Neural cell (in vitro differentiated cells): ENCODE results near the gene CCDC40. TPM values are rescaled to one million over a fixed set of nuclear protein-coding genes. Genes with fewer than 3 reads are reported as not detected.

Experiments used
- H2AFZ ChIP-seq: fragments of 200-600, 300-800 bp; sonication (generic), shearing (Covaris generic); 2 replicates; pipeline ENCODE4 v1.6.0; 2014; ENCODE audit warnings: low read depth, mild to moderate bottlenecking, antibody characterized with exemption, low read length, moderate library complexity
- H3F3A ChIP-seq: fragments of 200-600 bp; shearing (Covaris generic); 2 replicates; pipeline ENCODE4 v1.6.1; 2016; ENCODE audit warnings: mild to moderate bottlenecking, moderate library complexity, mixed read lengths, antibody characterized with exemption, low read length; ENCODE audit not compliant: insufficient read depth, poor library complexity, severe bottlenecking
- H3K27ac ChIP-seq: fragments of 200-600, 300-800 bp; sonication (generic), shearing (Covaris generic); 2 replicates; pipeline ENCODE4 v1.5.1; 2014; ENCODE audit warnings: mild to moderate bottlenecking, low read length, moderate library complexity
- H3K27me3 ChIP-seq: fragments of 300-800, 200-600 bp; sonication (generic), shearing (Covaris generic); 2 replicates; pipeline ENCODE4 v1.6.0; 2014; ENCODE audit warnings: mild to moderate bottlenecking, low read depth, low read length, moderate library complexity; ENCODE audit not compliant: insufficient read depth
- H3K36me3 ChIP-seq: fragments of 300-800, 200-600 bp; sonication (generic), shearing (Covaris generic); 2 replicates; pipeline ENCODE4 v1.5.1; 2014; ENCODE audit warnings: mild to moderate bottlenecking, antibody characterized with exemption, low read length, moderate library complexity; ENCODE audit not compliant: insufficient read depth
- H3K4me2 ChIP-seq: fragments of 300-800, 200-600 bp; sonication (generic), shearing (Covaris generic); 2 replicates; pipeline ENCODE4 v1.6.0; 2014; ENCODE audit warnings: mild to moderate bottlenecking, low read length
- H3K4me3 ChIP-seq: fragments of 300-800, 200-600 bp; sonication (generic), shearing (Covaris generic); 2 replicates; pipeline ENCODE4 v1.5.1; 2014; ENCODE audit warnings: mild to moderate bottlenecking, low read length, moderate library complexity
- H3K79me2 ChIP-seq: fragments of 200-600 bp; shearing (Covaris generic); replicated peaks from 2 replicates; pipeline ENCODE4 v1.6.0; 2014; ENCODE audit warnings: mild to moderate bottlenecking, low read length, moderate library complexity; ENCODE audit not compliant: insufficient read depth
- H3K9ac ChIP-seq: fragments of 300-800, 200-600 bp; sonication (generic), shearing (Covaris generic); 2 replicates; pipeline ENCODE4 v1.6.1; 2016; ENCODE audit warnings: mild to moderate bottlenecking, low read length, mixed read lengths
- H3K9me2 ChIP-seq: fragments of 200-600 bp; shearing (Covaris generic); 2 replicates; pipeline ENCODE4 v1.6.1; 2016; ENCODE audit warnings: mild to moderate bottlenecking, low read length, mixed read lengths; ENCODE audit not compliant: insufficient read depth
- H3K9me3 ChIP-seq: fragments of 200-600, 300-800 bp; sonication (generic), shearing (Covaris generic); 2 replicates; pipeline ENCODE4 v1.6.1; 2016; ENCODE audit warnings: mild to moderate bottlenecking, mixed run types, low read length, moderate library complexity, mixed read lengths
- H4K20me1 ChIP-seq: fragments of 200-600 bp; shearing (Covaris generic); 2 replicates; pipeline ENCODE4 v1.6.1; 2016; ENCODE audit warnings: mild to moderate bottlenecking, mixed run types; ENCODE audit not compliant: insufficient read depth
- EP300 ChIP-seq: fragments of 450-650 bp; conservative IDR thresholded peaks from 2 replicates; pipeline ENCODE4 v1.6.1; 2014; ENCODE audit warnings: antibody characterized with exemption, mild to moderate bottlenecking, moderate library complexity; ENCODE audit not compliant: poor library complexity, severe bottlenecking
- EZH2 ChIP-seq: fragments of 200-600, 300-800 bp; shearing (Covaris generic), sonication (generic); IDR thresholded peaks from 2 replicates; pipeline ENCODE4 v1.6.1; 2014; ENCODE audit warnings: antibody characterized with exemption, low read length, borderline replicate concordance, mild to moderate bottlenecking; ENCODE audit not compliant: insufficient read depth, poor library complexity, severe bottlenecking
- MXI1 ChIP-seq: fragments of 450-650 bp; conservative IDR thresholded peaks from 2 replicates; pipeline ENCODE4 v1.6.1; 2014; ENCODE audit warnings: antibody characterized with exemption, mild to moderate bottlenecking; ENCODE audit not compliant: poor library complexity, severe bottlenecking
- POLR2AphosphoS5 ChIP-seq: IDR thresholded peaks from 2 replicates; pipeline ENCODE4 v1.6.1; 2012
- RAD21 ChIP-seq: fragments of 450-650 bp; conservative IDR thresholded peaks from 2 replicates; pipeline ENCODE4 v1.6.1; 2014; ENCODE audit warnings: antibody characterized with exemption, mild to moderate bottlenecking, moderate library complexity
- SMC3 ChIP-seq: fragments of 450-650 bp; conservative IDR thresholded peaks from 2 replicates; pipeline ENCODE4 v1.6.1; 2014; ENCODE audit warnings: antibody characterized with exemption, mild to moderate bottlenecking, moderate library complexity; ENCODE audit not compliant: poor library complexity
- TAF1 ChIP-seq: IDR thresholded peaks from 2 replicates; pipeline ENCODE4 v1.6.1; 2012; ENCODE audit warnings: low read depth
- polyA plus RNA-seq: library from polyadenylated mRNA; depleted of rRNA; stranded (reverse); fragments of >200 nt; gene quantifications from 2 replicates; pipeline ENCODE4 v1.2.3, GENCODE V29; 2014
- TF ChIP-seq, protein P1 (sequence below): fragments of 450-650 bp; IDR thresholded peaks from 2 replicates; pipeline ENCODE4 v1.5.1; 2014; ENCODE audit warnings: antibody characterized with exemption, mild to moderate bottlenecking, moderate library complexity; ENCODE audit not compliant: poor library complexity, severe bottlenecking
- TF ChIP-seq, protein P2 (sequence below): IDR thresholded peaks from 2 replicates; pipeline ENCODE4 v1.6.1; 2012; ENCODE audit warnings: borderline replicate concordance

The CCDC40 gene
- polyA plus RNA-seq, 1 donor from 2014 or later = 5.5 TPM

DNA sequence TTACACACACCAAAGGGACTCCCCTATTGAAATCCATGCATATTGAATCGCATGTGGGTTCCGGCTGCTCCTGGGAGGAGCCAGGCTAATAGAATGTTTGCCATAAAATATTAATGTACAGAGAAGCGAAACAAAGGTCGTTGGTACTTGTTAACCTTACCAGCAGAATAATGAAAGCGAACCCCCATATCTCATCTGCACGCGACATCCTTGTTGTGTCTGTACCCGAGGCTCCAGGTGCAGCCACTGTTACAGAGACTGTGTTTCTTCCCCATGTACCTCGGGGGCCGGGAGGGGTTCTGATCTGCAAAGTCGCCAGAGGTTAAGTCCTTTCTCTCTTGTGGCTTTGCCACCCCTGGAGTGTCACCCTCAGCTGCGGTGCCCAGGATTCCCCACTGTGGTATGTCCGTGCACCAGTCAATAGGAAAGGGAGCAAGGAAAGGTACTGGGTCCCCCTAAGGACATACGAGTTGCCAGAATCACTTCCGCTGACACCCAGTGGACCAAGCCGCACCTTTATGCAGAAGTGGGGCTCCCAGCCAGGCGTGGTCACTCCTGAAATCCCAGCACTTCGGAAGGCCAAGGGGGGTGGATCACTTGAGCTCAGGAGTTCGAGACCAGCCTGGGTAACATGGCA is 67.1 kb downstream of the CCDC40 start:
- Histone ChIP-seq H3K4me3 (no peak overlapping the region), H3K9me3 (no peaks in the 10 kb centered on the region)

GRCh38 chr17:80104321-80104955 is 68.0 kb downstream of the CCDC40 start:
- Histone ChIP-seq H3K9me2 (no peaks in the 10 kb centered on the region), H4K20me1 (no peaks in the 10 kb centered on the region), H3K79me2 (peaks cover 9% of the 10 kb centered on the region), H3K36me3 (no peaks in the 10 kb centered on the region), H3K4me3 (no peak overlapping the region), H3F3A (no peaks in the 10 kb centered on the region), H3K27me3 (no peaks in the 10 kb centered on the region), H3K27ac (no peak overlapping the region), H3K4me2 (no peak overlapping the region), H2AFZ (no peak overlapping the region), H3K9ac (no peak overlapping the region), H3K9me3 (no peaks in the 10 kb centered on the region)
- no peak for TF ChIP-seq SMC3
- no peak for TF ChIP-seq TAF1
- no peak for TF ChIP-seq MXI1
- no peak for TF ChIP-seq POLR2AphosphoS5
- TF ChIP-seq, protein P1, sequence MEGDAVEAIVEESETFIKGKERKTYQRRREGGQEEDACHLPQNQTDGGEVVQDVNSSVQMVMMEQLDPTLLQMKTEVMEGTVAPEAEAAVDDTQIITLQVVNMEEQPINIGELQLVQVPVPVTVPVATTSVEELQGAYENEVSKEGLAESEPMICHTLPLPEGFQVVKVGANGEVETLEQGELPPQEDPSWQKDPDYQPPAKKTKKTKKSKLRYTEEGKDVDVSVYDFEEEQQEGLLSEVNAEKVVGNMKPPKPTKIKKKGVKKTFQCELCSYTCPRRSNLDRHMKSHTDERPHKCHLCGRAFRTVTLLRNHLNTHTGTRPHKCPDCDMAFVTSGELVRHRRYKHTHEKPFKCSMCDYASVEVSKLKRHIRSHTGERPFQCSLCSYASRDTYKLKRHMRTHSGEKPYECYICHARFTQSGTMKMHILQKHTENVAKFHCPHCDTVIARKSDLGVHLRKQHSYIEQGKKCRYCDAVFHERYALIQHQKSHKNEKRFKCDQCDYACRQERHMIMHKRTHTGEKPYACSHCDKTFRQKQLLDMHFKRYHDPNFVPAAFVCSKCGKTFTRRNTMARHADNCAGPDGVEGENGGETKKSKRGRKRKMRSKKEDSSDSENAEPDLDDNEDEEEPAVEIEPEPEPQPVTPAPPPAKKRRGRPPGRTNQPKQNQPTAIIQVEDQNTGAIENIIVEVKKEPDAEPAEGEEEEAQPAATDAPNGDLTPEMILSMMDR = no peak
- no peak for TF ChIP-seq EP300
- TF ChIP-seq, protein P2, sequence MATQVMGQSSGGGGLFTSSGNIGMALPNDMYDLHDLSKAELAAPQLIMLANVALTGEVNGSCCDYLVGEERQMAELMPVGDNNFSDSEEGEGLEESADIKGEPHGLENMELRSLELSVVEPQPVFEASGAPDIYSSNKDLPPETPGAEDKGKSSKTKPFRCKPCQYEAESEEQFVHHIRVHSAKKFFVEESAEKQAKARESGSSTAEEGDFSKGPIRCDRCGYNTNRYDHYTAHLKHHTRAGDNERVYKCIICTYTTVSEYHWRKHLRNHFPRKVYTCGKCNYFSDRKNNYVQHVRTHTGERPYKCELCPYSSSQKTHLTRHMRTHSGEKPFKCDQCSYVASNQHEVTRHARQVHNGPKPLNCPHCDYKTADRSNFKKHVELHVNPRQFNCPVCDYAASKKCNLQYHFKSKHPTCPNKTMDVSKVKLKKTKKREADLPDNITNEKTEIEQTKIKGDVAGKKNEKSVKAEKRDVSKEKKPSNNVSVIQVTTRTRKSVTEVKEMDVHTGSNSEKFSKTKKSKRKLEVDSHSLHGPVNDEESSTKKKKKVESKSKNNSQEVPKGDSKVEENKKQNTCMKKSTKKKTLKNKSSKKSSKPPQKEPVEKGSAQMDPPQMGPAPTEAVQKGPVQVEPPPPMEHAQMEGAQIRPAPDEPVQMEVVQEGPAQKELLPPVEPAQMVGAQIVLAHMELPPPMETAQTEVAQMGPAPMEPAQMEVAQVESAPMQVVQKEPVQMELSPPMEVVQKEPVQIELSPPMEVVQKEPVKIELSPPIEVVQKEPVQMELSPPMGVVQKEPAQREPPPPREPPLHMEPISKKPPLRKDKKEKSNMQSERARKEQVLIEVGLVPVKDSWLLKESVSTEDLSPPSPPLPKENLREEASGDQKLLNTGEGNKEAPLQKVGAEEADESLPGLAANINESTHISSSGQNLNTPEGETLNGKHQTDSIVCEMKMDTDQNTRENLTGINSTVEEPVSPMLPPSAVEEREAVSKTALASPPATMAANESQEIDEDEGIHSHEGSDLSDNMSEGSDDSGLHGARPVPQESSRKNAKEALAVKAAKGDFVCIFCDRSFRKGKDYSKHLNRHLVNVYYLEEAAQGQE = no peak
- TF ChIP-seq EZH2 = no peak
- TF ChIP-seq RAD21 = no peak

More for the DNA sequence above, 67.1 kb downstream of the CCDC40 start:
- H3K27ac ChIP-seq = no peak overlapping the region
- no peaks in the 10 kb centered on the region for H3F3A ChIP-seq
- H2AFZ ChIP-seq = no peak overlapping the region
- TF ChIP-seq RAD21 (no peak), SMC3 (no peak), EZH2 (no peak), POLR2AphosphoS5 (no peak)
- no peaks in the 10 kb centered on the region for H3K27me3 ChIP-seq
- H3K4me2 ChIP-seq = no peak overlapping the region
- H4K20me1 ChIP-seq = no peaks in the 10 kb centered on the region
- no peaks in the 10 kb centered on the region for H3K9me2 ChIP-seq
- H3K36me3 ChIP-seq = no peaks in the 10 kb centered on the region
- H3K79me2 ChIP-seq = peaks cover 9% of the 10 kb centered on the region
- H3K9ac ChIP-seq = no peak overlapping the region
